Stromal cell of bone marrow (primary cell): ENCODE results near the gene AUTS2.

Source experiments
- DNase-seq: peaks from one replicate; pipeline ENCODE4 v3.0.0-alpha.2; 2012; ENCODE audit warnings: low read depth

The AUTS2 gene

DNA sequence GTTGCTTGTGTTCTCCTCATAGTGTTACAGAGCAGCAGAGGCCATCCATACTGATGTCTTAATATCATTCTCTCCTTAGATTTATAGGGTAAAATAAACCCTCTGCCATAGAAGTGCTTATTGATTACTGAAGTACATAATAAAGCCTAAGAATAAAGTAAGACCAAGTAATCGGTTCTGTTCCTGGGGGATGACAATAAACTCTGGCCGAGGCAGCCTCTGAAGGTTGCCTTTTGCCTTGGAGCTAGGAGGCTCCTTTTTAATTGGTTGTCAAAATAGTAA is 822.0 kb downstream of the AUTS2 start:
- DNase-seq: no peak

DNA sequence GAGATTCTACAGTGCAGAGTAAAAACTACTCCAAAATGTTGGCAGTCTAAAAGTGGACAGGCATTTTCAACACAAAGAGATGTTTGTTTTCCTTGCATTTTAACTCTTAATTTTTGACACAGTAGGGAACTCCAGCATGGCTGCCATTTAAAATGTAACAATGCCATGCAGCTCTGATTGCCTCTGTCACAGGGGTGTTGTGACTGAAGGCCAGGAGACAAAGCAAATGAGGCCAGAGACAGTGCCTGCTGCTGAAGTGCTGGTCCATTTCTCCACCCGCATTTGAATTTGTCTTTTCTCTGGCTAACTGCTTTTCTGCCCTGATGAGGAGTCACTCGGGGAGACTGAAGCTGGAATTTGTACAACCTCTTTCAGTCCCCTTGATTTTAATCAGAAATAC is 823.0 kb downstream of the AUTS2 start:
- no peak for DNase-seq

- DNase-seq: no peak
These were observed 828.1 kb downstream of the AUTS2 start for GRCh38 chr7:70426249-70426880.

DNA sequence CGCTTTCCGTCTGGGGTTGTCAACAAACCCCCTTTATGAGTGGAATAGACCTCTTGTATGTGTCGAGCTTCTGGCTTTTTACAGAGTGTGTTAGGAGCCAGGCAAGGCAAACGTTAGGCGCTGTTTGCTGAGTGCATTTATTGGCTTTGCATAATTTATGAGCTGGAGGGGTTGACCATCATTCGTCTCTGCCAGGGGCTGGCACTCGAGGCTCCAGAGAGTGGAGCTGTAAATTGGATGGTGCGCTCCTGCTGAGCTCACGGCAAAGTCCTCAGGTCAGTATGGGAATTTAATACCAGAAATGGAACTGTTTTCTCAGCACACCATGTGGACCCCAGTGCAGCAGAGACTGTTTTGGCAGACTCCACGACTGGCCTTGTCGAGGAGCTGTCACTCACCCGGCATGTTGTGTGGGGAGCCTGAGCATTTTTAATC is 834.3 kb downstream of the AUTS2 start:
- DNase-seq: no peak

DNA sequence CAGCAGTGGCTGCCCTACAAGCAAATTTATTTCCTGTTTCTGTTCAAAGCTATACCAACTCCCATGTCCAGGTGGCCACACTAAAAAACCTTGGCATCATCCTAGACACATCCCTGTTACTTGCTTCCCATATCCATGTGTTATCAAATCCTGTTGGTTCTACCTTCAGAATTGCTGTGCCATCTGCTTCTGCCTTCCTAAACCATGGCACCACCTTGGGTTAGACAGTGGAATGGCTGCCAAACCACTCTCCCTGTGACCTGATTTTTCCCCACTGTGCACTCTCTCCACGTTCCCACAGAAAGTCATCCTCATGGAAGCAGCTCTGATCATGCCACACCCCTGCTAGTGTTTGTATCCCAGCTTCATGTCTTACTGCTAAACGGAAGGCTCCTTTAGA is 836.1 kb downstream of the AUTS2 start:
- DNase-seq: no peak

GRCh38 chr7:70434821-70435220 is 836.5 kb downstream of the AUTS2 start:
- no peak for DNase-seq

DNA sequence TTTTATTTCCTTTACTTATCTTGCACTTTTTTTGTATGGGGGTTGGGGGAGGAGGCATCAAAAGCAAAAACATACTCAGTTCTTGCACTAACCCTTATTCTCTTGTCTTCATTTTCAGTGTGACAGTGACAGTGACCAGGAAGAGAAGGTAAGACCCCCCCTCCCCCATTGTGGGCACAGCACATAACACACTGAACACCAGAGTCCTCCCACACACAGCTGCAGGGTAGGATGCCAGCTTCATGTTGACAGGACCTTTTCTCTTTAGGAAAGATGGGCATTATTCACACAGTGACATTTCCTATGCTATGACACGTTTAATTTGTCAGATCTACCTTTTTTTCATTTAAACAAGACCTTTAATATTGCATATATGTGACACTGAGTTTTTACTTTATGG is 837.4 kb downstream of the AUTS2 start:
- no peak for DNase-seq

- DNase-seq: no peak
These were observed 838.6 kb downstream of the AUTS2 start for GRCh38 chr7:70436790-70437350.

DNA sequence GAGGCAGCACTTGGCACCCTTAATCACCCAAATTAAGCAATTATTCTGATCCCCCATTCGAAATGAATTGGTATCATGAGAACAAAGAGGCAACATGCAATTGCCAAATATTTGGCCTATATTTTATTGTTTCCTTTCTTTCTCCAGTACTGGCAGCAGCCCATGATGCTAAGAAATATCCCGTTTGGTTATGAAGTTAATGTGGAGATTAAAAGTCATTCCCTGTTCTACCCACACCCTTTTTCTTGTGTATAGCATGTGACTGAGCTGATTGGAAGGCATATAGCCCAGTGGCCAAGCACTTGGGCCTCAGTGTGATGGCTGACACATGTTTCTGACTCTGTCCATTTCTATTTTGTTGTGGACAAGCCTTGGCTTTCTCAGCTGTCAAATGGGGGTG is 841.4 kb downstream of the AUTS2 start:
- no peak for DNase-seq

DNA sequence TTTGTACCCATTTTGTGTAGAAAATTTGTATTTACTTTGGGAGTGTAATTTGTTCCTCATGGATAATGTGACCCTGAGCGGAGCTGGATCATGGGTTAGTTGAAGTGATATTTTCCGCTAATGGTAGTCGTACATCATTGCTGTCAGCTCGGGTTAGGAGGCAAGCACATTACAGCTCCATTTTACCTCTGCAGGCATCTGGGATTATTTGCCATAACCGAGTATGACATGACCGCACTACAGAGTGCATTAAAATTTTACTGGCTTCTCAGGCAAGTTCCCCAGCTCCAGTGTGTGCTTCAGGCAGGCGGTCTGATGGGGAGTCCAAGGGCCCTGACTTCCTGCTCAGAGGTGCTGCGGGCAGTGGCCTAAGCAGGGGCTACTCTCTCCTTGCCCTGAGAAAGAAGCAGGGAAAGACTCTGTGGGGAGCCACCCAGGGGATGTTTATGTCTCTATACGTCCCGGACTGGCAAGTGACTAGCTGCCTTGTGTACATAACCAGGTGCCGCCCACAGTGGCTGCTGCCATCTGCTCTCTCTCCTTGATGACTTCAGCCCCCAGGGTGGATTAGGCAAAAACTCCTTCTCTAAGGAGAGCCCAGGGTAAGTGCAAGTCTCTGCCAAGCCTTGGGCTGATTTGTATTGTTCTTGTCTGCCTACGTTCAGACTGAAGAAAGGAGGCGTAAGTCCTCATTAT is 848.3 kb downstream of the AUTS2 start:
- no peak for DNase-seq

DNA sequence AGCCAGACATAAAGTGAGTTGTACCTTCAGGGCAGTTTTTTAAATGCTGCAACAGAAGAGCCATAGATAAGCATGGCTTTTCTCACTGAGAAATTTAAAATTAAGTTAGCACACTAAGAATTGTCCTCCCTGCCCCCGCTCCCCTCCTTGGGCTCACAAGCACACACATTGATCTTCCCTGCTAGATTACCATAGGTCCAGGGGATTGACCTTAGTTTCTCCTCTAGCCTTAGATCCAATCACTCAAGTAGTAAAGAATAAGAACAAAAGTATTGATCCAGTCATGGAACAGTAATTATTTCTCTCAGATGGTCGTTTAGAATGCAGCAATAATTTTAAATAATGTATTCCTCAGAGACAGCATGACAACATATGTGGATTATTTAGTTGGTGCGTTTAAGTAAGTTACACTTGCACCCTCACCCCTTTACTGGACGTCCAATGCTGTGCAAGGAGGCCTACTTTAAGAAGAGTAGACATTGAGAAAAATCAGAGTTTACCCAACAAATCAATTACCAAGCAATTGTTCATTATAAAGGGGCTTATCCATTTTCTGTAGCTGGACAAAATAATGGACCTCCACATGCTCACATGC is 850.1 kb downstream of the AUTS2 start:
- DNase-seq: no peak

DNA sequence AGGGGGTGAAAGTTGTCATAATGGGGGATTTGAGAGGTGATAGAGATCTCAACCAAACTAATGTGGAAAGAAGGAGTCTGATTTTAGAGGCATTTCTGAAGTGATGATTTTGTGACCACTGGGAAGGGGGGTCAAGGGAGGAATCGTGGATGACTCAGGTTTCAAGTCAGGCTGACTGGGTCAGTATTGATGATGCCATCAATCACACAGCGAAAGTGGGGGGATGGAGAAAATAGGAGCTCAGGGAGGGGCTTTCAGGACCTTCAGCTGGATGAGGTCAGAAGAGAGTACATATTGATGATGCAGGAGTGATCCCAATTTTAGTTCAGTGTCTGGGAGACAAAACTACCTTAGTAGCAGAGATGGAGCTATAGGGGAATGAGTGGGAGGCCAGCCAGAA is 852.5 kb downstream of the AUTS2 start:
- no peak for DNase-seq

GRCh38 chr7:70455925-70456324 is 857.6 kb downstream of the AUTS2 start:
- DNase-seq: no peak

DNA sequence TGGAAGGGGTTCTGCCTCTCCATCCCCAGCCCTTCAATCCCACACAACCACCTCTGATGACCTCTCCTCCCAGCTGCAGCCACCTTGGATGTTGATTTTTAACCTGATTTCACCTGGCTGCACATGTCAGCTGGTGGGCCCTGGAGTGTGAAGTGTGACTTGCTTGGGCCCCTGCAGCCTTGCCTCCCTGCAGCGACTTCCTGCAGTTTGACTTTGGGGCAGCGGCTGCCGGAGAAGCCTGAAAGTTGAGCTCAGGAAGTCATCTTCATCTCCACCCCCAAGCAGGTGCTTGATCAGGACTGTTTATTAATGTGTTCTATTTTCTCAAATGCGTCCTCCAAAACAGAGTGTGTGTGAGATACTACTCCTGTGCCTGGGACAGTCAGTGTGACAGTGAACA is 858.4 kb downstream of the AUTS2 start:
- DNase-seq: no peak

DNA sequence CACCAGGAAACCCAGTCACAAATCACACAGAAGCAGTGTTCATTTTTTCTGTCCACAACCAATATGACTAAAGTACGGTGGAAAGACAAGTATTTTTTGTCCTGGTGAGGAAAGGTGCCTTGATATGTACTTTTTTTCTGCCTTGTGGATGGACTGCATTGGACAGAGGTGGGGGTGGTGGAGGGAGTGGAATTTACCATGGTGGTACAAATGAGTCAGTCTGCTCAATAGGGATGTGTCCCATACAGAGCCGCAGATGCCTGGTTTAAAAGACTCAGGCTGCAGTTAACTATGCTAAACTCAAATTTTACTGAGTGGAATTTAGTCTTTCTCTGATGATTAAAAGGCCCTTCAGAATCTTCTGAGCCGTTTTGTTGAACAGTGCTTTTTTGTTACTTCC is 859.2 kb downstream of the AUTS2 start:
- DNase-seq: no peak

DNA sequence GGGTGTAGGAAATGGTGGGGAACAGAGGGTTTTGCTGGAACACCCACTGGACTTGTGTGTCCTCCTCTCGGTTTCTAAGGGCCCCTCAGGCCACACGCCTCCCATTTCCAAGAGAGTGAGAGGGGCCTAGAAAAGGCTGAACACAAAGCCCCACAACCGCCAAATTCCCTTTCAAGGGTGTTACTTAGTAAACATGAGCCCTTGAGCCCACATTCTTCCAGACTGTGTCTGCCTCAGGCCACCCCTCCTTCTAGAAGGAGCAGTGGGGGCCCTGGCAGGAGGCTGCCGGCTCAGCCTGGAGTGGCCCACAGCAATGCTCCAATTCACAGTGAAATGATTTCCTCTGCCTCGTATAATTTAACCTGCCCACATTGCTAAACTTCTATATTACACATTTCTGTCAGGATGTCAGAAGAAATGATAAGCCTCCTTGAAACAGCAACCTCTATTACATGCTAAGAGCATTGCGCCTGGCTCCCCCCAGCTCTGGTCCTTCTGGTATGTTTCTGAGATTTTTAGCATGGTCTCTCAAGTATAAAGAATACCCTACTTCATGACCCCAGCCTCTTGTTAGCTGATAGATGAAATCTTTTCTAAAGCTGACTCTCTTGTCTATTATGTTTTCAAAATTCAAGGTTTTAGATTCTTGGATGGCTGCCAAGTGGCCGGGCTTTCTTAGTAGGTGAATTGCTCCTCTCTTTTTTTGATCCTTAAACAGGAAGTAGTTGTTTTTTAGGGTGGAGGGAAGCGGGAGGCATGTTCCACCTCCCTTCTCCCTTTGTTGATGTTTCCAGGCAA is 859.8 kb downstream of the AUTS2 start:
- no peak for DNase-seq

GRCh38 chr7:70458745-70459144 is 860.5 kb downstream of the AUTS2 start:
- DNase-seq: no peak

DNA sequence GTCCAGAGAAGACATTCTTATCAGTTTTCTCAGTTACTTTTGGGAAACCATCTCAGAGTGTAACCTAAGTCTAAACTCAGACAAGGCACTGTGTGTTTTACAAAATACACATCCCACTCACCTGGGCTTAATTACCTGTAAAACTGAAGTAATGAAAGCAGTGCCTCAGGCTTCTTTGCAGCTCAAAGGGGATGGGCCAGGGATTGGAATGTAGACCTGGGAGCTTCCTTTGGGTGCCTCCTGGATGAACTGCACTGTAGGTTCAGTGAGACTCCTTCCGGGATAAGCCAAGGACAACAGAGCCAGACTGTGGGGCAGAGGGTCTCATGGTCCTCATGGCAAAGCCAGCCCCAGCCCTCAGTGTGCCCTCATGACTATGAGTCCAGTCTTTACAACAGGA is 861.3 kb downstream of the AUTS2 start:
- DNase-seq: no peak

- no peak for DNase-seq
These were observed 861.8 kb downstream of the AUTS2 start for GRCh38 chr7:70460071-70460470.

DNA sequence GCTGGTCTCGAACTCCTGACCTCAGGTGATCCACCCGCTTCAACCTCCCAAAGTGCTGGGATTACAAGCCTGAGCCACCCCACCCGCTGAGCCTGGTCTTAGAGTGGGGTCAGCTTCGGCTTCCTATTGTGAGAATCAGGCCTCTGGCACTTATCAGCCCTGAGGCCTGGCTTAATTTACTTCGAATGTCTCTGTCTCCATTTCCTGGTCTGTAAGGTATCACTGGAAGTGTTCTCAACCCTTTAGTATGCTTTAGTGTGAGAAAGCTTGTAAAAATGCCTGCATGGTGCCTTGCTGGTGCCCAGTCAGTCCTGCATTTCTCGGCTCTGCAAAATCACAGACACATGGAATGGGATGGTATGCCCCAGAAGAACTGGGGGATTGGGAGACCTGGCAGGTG is 862.3 kb downstream of the AUTS2 start:
- DNase-seq: no peak

DNA sequence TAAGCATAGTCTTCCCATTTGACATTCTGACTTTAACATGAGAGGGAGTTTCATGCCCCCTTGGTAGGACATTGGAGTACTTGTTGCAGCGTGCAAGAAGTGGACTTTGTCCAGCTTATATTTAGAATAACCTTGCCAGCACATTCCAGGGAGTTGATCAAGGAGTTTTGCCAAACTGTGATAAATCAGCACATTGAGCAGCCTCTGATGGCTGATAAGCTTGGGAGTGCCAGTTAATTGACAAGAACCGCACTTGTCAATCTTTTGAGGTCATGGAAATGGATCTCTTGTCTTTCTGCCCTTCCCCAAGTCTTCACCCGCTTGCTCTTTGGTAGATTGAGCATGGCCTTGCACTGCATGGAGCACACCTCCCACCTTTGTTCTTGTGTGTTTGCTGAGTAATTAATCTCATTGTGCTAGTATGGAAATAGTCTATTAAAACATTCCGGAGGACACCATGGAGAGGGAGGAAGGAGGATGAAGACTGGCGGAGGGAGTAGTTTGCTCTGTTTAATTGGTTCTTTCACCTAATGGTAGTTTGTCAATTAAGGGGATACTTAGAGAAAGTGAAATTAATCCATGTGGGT is 865.2 kb downstream of the AUTS2 start:
- DNase-seq: no peak

DNA sequence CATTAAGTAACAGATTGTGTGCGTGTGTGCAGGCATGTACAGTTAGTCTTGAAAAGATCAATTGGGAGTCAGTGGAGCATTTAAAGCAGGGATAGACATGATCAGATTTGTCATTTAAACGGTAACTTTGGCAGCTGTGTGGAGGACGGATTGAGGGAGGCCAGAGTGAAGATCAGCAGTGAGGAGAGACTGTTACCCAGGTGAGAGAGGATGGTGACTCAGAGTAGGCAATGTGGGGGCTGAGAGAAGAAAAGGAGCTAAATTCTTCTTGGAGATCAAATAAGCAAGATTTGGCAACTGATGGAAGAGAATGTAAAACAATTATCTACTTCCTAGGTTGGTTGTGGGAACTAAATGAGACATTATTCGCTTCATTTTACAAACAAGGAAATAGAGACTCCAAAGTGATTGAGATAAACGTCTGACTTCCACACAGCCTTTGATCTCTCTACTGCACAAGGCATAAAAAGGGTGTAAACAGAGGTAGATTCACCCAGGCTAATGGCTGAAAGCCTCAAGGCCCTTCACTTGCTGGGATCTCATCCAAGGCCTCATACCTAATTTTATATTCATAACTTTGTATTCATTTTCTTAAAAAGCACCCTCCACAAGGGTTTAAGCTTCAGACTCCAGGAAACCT is 868.6 kb downstream of the AUTS2 start:
- DNase-seq: no peak
